Fibroblast of pulmonary artery (primary cell): ENCODE data around the gene GALNT18.

Experiments used
- DNase-seq: peaks from one replicate; pipeline ENCODE4 v3.0.0-alpha.2; 2010; ENCODE audit warnings: low read depth
- H3K4me3 ChIP-seq: replicated peaks from 2 replicates; pipeline ENCODE4 v1.5.1; 2011; ENCODE audit warnings: low read depth, mild to moderate bottlenecking, control low read depth, low read length, moderate library complexity
- TF ChIP-seq, protein P1 (sequence below): IDR thresholded peaks from 2 replicates; pipeline ENCODE4 v1.5.1; 2011; ENCODE audit warnings: mild to moderate bottlenecking, control low read depth, low read length, inconsistent platforms; ENCODE audit errors: missing control alignments

Gene GALNT18

DNA sequence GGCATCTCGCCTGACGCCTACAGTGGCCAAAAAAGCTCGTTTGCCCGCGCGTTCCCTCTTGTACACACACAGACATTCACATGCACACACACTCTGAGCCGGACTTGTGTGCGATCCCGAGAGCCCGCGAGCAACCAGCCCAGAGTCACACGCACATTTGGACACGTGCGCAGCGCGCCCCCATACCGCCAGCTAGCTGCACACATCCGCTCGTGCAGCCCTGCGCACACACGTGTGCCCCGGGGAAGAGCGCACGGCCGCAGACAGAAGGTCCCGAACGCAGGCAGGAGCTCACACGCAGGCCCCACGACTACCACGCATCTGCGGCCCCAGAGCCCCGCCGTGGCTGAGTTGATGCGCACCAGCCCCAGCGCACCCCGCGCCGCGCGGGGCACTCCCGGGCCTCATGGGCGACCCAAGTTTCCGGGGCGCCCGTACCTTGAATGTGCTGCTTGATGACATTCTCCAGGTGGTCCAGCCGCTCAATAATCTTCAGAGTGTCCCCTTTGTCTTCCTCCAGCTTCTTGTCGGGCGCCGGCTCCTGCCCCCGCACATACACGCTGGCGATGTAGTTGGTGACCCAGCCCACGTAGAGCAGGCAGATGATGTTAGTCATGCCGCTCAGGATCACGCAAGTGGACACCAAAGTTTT is 758 bp downstream of the GALNT18 start:
- DNase-seq: no peak
- H3K4me3 ChIP-seq: peak overlapping the region; percentile 43
- TF ChIP-seq, protein P1, sequence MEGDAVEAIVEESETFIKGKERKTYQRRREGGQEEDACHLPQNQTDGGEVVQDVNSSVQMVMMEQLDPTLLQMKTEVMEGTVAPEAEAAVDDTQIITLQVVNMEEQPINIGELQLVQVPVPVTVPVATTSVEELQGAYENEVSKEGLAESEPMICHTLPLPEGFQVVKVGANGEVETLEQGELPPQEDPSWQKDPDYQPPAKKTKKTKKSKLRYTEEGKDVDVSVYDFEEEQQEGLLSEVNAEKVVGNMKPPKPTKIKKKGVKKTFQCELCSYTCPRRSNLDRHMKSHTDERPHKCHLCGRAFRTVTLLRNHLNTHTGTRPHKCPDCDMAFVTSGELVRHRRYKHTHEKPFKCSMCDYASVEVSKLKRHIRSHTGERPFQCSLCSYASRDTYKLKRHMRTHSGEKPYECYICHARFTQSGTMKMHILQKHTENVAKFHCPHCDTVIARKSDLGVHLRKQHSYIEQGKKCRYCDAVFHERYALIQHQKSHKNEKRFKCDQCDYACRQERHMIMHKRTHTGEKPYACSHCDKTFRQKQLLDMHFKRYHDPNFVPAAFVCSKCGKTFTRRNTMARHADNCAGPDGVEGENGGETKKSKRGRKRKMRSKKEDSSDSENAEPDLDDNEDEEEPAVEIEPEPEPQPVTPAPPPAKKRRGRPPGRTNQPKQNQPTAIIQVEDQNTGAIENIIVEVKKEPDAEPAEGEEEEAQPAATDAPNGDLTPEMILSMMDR: no peak

DNA sequence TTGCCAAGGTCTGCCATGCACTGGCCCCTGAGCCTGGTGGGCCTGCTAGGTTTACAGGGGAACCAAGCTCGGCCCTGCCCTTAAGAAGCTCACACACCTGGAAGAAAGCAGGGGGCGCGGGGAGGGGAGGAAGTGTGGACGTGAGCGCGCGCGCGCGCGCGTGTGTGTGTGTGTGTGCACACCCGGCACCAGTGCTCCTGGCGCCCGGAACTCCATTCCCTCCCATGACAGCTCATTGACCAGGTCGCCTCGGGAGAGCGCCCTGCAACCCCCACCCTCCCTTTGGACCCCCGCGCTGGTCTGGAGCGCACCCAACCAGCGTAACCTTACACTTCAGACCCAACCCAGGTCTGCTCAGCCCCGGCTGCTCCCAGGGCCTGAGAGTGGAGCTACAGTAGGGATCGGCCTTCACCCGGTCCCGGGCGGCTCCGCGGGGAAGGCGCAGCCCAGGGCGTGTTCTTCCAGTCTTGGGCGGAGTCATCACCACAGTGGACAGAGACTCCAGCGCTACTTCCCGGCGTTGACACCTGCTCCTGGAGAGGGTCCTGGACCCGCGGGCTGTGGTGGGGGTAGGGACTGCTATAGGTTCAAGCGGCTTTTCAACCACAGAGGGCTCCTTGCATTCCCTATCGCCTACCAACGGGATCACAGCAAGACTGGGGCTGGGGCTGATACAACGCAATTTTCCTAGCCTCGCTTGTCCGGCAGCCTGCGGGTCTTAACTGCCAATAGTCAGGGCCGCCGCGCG is 1.5 kb downstream of the GALNT18 start:
- DNase-seq: no peak
- TF ChIP-seq, protein P1: no peak
- H3K4me3 ChIP-seq: no peak overlapping the region

GRCh38 chr11:11618973-11619435 is 2.8 kb downstream of the GALNT18 start:
- DNase-seq: no peak
- TF ChIP-seq, protein P1: no peak
- H3K4me3 ChIP-seq: no peak overlapping the region

DNA sequence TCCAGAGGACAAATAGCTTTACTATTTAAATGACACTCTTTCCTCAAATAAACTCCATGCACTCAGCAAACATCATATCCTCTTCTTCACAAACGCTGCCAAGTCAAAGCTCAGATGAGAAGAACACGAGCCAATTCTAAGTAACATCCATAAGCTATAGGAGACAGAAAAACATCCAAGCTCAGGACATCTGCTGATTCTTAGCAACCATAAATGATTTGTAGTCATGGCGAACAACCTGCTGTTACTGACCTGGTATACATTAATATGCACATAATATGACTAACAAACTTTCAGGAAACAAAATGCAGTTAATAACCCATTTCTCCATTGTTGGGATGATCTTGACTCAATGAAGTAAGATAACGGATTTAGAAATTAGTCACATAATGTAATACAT is 6.7 kb downstream of the GALNT18 start:
- no peak overlapping the region for H3K4me3 ChIP-seq
- DNase-seq: no peak
- TF ChIP-seq, protein P1: no peak

DNA sequence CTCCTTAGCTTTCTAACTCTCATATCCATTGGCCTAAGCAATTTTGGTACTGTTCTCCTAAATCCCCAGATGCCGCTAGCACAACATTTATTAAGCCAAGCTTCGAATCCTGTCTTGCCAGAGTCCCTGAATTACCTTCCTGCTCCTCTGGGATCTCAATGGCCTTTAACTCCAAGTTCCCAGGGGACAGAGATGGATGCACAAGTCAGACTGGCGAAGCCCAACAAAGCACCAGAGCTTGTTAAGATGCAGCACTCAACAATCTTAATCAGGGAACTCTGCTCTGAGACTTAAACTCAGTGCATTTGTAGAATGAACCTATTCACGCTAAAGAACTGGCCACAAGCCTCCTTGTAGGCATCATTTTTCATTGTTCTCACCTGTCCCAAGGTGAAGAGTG is 9.4 kb downstream of the GALNT18 start:
- TF ChIP-seq, protein P1: no peak
- H3K4me3 ChIP-seq: no peak overlapping the region
- DNase-seq: no peak

GRCh38 chr11:11611381-11611780 is 10.4 kb downstream of the GALNT18 start:
- TF ChIP-seq, protein P1: no peak
- no peak overlapping the region for H3K4me3 ChIP-seq
- no peak for DNase-seq
